Neural cell (in vitro differentiated cells): ENCODE results near the gene ROPN1B. TPM values are rescaled to one million over a fixed set of nuclear protein-coding genes. Genes with fewer than 3 reads are reported as not detected.

Experiments
- H2AFZ ChIP-seq: fragments of 200-600, 300-800 bp; sonication (generic), shearing (Covaris generic); 2 replicates; pipeline ENCODE4 v1.6.0; 2014; ENCODE audit warnings: low read depth, mild to moderate bottlenecking, antibody characterized with exemption, low read length, moderate library complexity
- H3F3A ChIP-seq: fragments of 200-600 bp; shearing (Covaris generic); 2 replicates; pipeline ENCODE4 v1.6.1; 2016; ENCODE audit warnings: mild to moderate bottlenecking, moderate library complexity, mixed read lengths, antibody characterized with exemption, low read length; ENCODE audit not compliant: insufficient read depth, poor library complexity, severe bottlenecking
- H3K27ac ChIP-seq: fragments of 200-600, 300-800 bp; sonication (generic), shearing (Covaris generic); 2 replicates; pipeline ENCODE4 v1.5.1; 2014; ENCODE audit warnings: mild to moderate bottlenecking, low read length, moderate library complexity
- H3K27me3 ChIP-seq: fragments of 300-800, 200-600 bp; sonication (generic), shearing (Covaris generic); 2 replicates; pipeline ENCODE4 v1.6.0; 2014; ENCODE audit warnings: mild to moderate bottlenecking, low read depth, low read length, moderate library complexity; ENCODE audit not compliant: insufficient read depth
- H3K36me3 ChIP-seq: fragments of 300-800, 200-600 bp; sonication (generic), shearing (Covaris generic); 2 replicates; pipeline ENCODE4 v1.5.1; 2014; ENCODE audit warnings: mild to moderate bottlenecking, antibody characterized with exemption, low read length, moderate library complexity; ENCODE audit not compliant: insufficient read depth
- H3K4me2 ChIP-seq: fragments of 300-800, 200-600 bp; sonication (generic), shearing (Covaris generic); 2 replicates; pipeline ENCODE4 v1.6.0; 2014; ENCODE audit warnings: mild to moderate bottlenecking, low read length
- H3K4me3 ChIP-seq: fragments of 300-800, 200-600 bp; sonication (generic), shearing (Covaris generic); 2 replicates; pipeline ENCODE4 v1.5.1; 2014; ENCODE audit warnings: mild to moderate bottlenecking, low read length, moderate library complexity
- H3K79me2 ChIP-seq: fragments of 200-600 bp; shearing (Covaris generic); replicated peaks from 2 replicates; pipeline ENCODE4 v1.6.0; 2014; ENCODE audit warnings: mild to moderate bottlenecking, low read length, moderate library complexity; ENCODE audit not compliant: insufficient read depth
- H3K9ac ChIP-seq: fragments of 300-800, 200-600 bp; sonication (generic), shearing (Covaris generic); 2 replicates; pipeline ENCODE4 v1.6.1; 2016; ENCODE audit warnings: mild to moderate bottlenecking, low read length, mixed read lengths
- H3K9me2 ChIP-seq: fragments of 200-600 bp; shearing (Covaris generic); 2 replicates; pipeline ENCODE4 v1.6.1; 2016; ENCODE audit warnings: mild to moderate bottlenecking, low read length, mixed read lengths; ENCODE audit not compliant: insufficient read depth
- H3K9me3 ChIP-seq: fragments of 200-600, 300-800 bp; sonication (generic), shearing (Covaris generic); 2 replicates; pipeline ENCODE4 v1.6.1; 2016; ENCODE audit warnings: mild to moderate bottlenecking, mixed run types, low read length, moderate library complexity, mixed read lengths
- H4K20me1 ChIP-seq: fragments of 200-600 bp; shearing (Covaris generic); 2 replicates; pipeline ENCODE4 v1.6.1; 2016; ENCODE audit warnings: mild to moderate bottlenecking, mixed run types; ENCODE audit not compliant: insufficient read depth
- CTCF ChIP-seq: fragments of 450-650 bp; IDR thresholded peaks from 2 replicates; pipeline ENCODE4 v1.5.1; 2014; ENCODE audit warnings: antibody characterized with exemption, mild to moderate bottlenecking, moderate library complexity; ENCODE audit not compliant: poor library complexity, severe bottlenecking
- EP300 ChIP-seq: fragments of 450-650 bp; conservative IDR thresholded peaks from 2 replicates; pipeline ENCODE4 v1.6.1; 2014; ENCODE audit warnings: antibody characterized with exemption, mild to moderate bottlenecking, moderate library complexity; ENCODE audit not compliant: poor library complexity, severe bottlenecking
- EZH2 ChIP-seq: fragments of 200-600, 300-800 bp; shearing (Covaris generic), sonication (generic); IDR thresholded peaks from 2 replicates; pipeline ENCODE4 v1.6.1; 2014; ENCODE audit warnings: antibody characterized with exemption, low read length, borderline replicate concordance, mild to moderate bottlenecking; ENCODE audit not compliant: insufficient read depth, poor library complexity, severe bottlenecking
- MXI1 ChIP-seq: fragments of 450-650 bp; conservative IDR thresholded peaks from 2 replicates; pipeline ENCODE4 v1.6.1; 2014; ENCODE audit warnings: antibody characterized with exemption, mild to moderate bottlenecking; ENCODE audit not compliant: poor library complexity, severe bottlenecking
- POLR2AphosphoS5 ChIP-seq: IDR thresholded peaks from 2 replicates; pipeline ENCODE4 v1.6.1; 2012
- RAD21 ChIP-seq: fragments of 450-650 bp; conservative IDR thresholded peaks from 2 replicates; pipeline ENCODE4 v1.6.1; 2014; ENCODE audit warnings: antibody characterized with exemption, mild to moderate bottlenecking, moderate library complexity
- REST ChIP-seq: IDR thresholded peaks from 2 replicates; pipeline ENCODE4 v1.6.1; 2012; ENCODE audit warnings: borderline replicate concordance
- SMC3 ChIP-seq: fragments of 450-650 bp; conservative IDR thresholded peaks from 2 replicates; pipeline ENCODE4 v1.6.1; 2014; ENCODE audit warnings: antibody characterized with exemption, mild to moderate bottlenecking, moderate library complexity; ENCODE audit not compliant: poor library complexity
- TAF1 ChIP-seq: IDR thresholded peaks from 2 replicates; pipeline ENCODE4 v1.6.1; 2012; ENCODE audit warnings: low read depth
- polyA plus RNA-seq: library from polyadenylated mRNA; depleted of rRNA; stranded (reverse); fragments of >200 nt; gene quantifications from 2 replicates; pipeline ENCODE4 v1.2.3, GENCODE V29; 2014

Gene ROPN1B
- polyA plus RNA-seq, 1 donor from 2014 or later: 0.11 TPM

- H3K27me3 ChIP-seq: no peaks in the 10 kb centered on the region
- TF ChIP-seq EZH2: no peak
- no peak for TF ChIP-seq MXI1
- TF ChIP-seq TAF1: no peak
- TF ChIP-seq REST: no peak
- no peak for TF ChIP-seq EP300
- TF ChIP-seq RAD21: no peak
- TF ChIP-seq POLR2AphosphoS5: no peak
- no peak for TF ChIP-seq CTCF
- peaks cover 4% of the 10 kb centered on the region for H3K36me3 ChIP-seq
Measured at GRCh38 chr3:126029241-126029640, 60.3 kb downstream of the ROPN1B start.

GRCh38 chr3:126030455-126030854 lies 61.5 kb downstream of the ROPN1B start:
- Histone ChIP-seq H3F3A (no peaks in the 10 kb centered on the region), H3K9ac (no peak overlapping the region), H4K20me1 (no peaks in the 10 kb centered on the region), H3K4me3 (no peak overlapping the region), H3K4me2 (no peak overlapping the region), H3K9me2 (no peaks in the 10 kb centered on the region), H3K9me3 (peaks cover 7% of the 10 kb centered on the region), H3K79me2 (no peaks in the 10 kb centered on the region), H3K27ac (no peak overlapping the region), H3K27me3 (no peaks in the 10 kb centered on the region), H3K36me3 (peaks cover 4% of the 10 kb centered on the region), H2AFZ (no peak overlapping the region)
- TF ChIP-seq SMC3 (no peak), RAD21 (no peak), TAF1 (no peak), REST (no peak), EP300 (no peak), EZH2 (no peak), MXI1 (no peak), POLR2AphosphoS5 (no peak), CTCF (no peak)

More at GRCh38 chr3:126029241-126029640, 60.3 kb downstream of the ROPN1B start:
- H3K9me2 ChIP-seq: no peaks in the 10 kb centered on the region
- no peak overlapping the region for H3K27ac ChIP-seq
- no peak overlapping the region for H3K4me3 ChIP-seq
- H3K79me2 ChIP-seq: no peaks in the 10 kb centered on the region
- no peak overlapping the region for H3K4me2 ChIP-seq
- no peaks in the 10 kb centered on the region for H3F3A ChIP-seq
- peaks cover 7% of the 10 kb centered on the region for H3K9me3 ChIP-seq
- no peaks in the 10 kb centered on the region for H4K20me1 ChIP-seq
- no peak overlapping the region for H3K9ac ChIP-seq
- no peak overlapping the region for H2AFZ ChIP-seq
